HCT116 (cell line): Measurements from ENCODE around the gene C6orf47.

Source experiments
- CBX3 ChIP-seq: IDR thresholded peaks from 2 replicates; pipeline ENCODE4 v1.6.1; 2012; ENCODE audit warnings: low read depth
- EZH2 ChIP-seq: fragments of 200-600 bp; sonication (generic); IDR thresholded peaks from 2 replicates; pipeline ENCODE4 v1.6.1; 2017; ENCODE audit warnings: antibody characterized with exemption, mixed run types
- EZH2phosphoT487 ChIP-seq: fragments of 200-600 bp; IDR thresholded peaks from 2 replicates; pipeline ENCODE4 v1.6.1; 2018; ENCODE audit warnings: antibody characterized with exemption, borderline replicate concordance
- JUND ChIP-seq: IDR thresholded peaks from 2 replicates; pipeline ENCODE4 v1.6.1; 2012
- POLR2A ChIP-seq: IDR thresholded peaks from 2 replicates; pipeline ENCODE4 v1.7.0; 2011; ENCODE audit warnings: borderline replicate concordance; ENCODE audit not compliant: insufficient read depth, insufficient read length; ENCODE audit errors: extremely low read depth
- RAD21 ChIP-seq: IDR thresholded peaks from 2 replicates; pipeline ENCODE4 v1.6.1; 2012; ENCODE audit warnings: low read depth, mild to moderate bottlenecking
- YY1 ChIP-seq: IDR thresholded peaks from 2 replicates; pipeline ENCODE4 v1.6.1; 2011; ENCODE audit warnings: low read length, low read depth, moderate library complexity, mild to moderate bottlenecking; ENCODE audit not compliant: insufficient replicate concordance; ENCODE audit errors: extremely low read depth
- ZNF274 ChIP-seq: fragments of 200-500 bp; sonication (Bioruptor generic); IDR thresholded peaks from 2 replicates; pipeline ENCODE4 v1.6.1; 2014; ENCODE audit warnings: mild to moderate bottlenecking, low read depth, low read length, inconsistent platforms
- TF ChIP-seq, protein P1 (sequence below), 3 experiments: fragments of 200-600 bp in 1 of 3; sonication (generic) in 1 of 3; IDR thresholded peaks in 2 of 3; conservative IDR thresholded peaks in 1 of 3; 2 replicates each; pipeline ENCODE4 v1.5.1; 2012 to 2017; ENCODE audit warnings: low read depth in 2 of 3, low read length in 2 of 3, antibody characterized with exemption in 1 of 3, borderline replicate concordance in 1 of 3, control low read depth in 1 of 3, mild to moderate bottlenecking in 1 of 3, mixed read lengths in 1 of 3, mixed run types in 1 of 3, moderate library complexity in 1 of 3; ENCODE audit not compliant: insufficient read depth in 1 of 3
- TF ChIP-seq, protein P2 (sequence below): IDR thresholded peaks from 2 replicates; pipeline ENCODE4 v1.6.1; 2012; ENCODE audit warnings: low read depth
- TF ChIP-seq, protein P3 (sequence below): IDR thresholded peaks from 2 replicates; pipeline ENCODE4 v1.6.1; 2011; ENCODE audit warnings: mild to moderate bottlenecking, low read length, moderate library complexity; ENCODE audit not compliant: insufficient replicate concordance; ENCODE audit errors: extremely low read depth

DNA sequence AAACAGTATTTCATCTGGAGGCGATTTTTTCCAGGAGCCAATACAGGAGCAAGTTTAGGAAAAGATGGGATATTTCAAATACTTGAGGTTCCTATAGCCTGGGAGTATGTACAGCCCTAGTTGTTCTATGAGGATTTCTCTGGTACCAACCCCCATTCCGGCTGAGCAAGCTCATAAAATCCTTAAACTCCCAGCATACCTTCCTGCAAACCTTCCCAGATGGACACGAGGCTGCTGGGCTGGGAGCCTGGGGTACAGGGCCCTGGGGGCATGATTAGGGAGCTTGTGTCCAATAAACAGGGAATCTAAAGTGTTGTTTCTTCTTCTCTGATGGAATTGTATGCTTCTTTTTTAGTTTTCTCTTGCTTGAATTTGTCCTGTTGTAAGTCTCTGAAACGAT, 38.6 kb downstream of the C6orf47 start:
- TF ChIP-seq, protein P1, sequence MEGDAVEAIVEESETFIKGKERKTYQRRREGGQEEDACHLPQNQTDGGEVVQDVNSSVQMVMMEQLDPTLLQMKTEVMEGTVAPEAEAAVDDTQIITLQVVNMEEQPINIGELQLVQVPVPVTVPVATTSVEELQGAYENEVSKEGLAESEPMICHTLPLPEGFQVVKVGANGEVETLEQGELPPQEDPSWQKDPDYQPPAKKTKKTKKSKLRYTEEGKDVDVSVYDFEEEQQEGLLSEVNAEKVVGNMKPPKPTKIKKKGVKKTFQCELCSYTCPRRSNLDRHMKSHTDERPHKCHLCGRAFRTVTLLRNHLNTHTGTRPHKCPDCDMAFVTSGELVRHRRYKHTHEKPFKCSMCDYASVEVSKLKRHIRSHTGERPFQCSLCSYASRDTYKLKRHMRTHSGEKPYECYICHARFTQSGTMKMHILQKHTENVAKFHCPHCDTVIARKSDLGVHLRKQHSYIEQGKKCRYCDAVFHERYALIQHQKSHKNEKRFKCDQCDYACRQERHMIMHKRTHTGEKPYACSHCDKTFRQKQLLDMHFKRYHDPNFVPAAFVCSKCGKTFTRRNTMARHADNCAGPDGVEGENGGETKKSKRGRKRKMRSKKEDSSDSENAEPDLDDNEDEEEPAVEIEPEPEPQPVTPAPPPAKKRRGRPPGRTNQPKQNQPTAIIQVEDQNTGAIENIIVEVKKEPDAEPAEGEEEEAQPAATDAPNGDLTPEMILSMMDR (IDR thresholded peaks at IDR 0.05 in 2 of 3, conservative IDR thresholded peaks at IDR 0.05 in 1 of 3; ENCODE audit: borderline replicate concordance in 1 of 3, insufficient read depth in 1 of 3, low read depth in 2 of 3, low read length in 2 of 3), result no peak
- TF ChIP-seq ZNF274 (no peak), EZH2phosphoT487 (no peak), CBX3 (no peak), EZH2 (no peak), POLR2A (no peak), YY1 (no peak), RAD21 (no peak), JUND (no peak; the same call in 1 of the 2 replicates)
- TF ChIP-seq, protein P2, sequence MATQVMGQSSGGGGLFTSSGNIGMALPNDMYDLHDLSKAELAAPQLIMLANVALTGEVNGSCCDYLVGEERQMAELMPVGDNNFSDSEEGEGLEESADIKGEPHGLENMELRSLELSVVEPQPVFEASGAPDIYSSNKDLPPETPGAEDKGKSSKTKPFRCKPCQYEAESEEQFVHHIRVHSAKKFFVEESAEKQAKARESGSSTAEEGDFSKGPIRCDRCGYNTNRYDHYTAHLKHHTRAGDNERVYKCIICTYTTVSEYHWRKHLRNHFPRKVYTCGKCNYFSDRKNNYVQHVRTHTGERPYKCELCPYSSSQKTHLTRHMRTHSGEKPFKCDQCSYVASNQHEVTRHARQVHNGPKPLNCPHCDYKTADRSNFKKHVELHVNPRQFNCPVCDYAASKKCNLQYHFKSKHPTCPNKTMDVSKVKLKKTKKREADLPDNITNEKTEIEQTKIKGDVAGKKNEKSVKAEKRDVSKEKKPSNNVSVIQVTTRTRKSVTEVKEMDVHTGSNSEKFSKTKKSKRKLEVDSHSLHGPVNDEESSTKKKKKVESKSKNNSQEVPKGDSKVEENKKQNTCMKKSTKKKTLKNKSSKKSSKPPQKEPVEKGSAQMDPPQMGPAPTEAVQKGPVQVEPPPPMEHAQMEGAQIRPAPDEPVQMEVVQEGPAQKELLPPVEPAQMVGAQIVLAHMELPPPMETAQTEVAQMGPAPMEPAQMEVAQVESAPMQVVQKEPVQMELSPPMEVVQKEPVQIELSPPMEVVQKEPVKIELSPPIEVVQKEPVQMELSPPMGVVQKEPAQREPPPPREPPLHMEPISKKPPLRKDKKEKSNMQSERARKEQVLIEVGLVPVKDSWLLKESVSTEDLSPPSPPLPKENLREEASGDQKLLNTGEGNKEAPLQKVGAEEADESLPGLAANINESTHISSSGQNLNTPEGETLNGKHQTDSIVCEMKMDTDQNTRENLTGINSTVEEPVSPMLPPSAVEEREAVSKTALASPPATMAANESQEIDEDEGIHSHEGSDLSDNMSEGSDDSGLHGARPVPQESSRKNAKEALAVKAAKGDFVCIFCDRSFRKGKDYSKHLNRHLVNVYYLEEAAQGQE, result no peak
- TF ChIP-seq, protein P3, sequence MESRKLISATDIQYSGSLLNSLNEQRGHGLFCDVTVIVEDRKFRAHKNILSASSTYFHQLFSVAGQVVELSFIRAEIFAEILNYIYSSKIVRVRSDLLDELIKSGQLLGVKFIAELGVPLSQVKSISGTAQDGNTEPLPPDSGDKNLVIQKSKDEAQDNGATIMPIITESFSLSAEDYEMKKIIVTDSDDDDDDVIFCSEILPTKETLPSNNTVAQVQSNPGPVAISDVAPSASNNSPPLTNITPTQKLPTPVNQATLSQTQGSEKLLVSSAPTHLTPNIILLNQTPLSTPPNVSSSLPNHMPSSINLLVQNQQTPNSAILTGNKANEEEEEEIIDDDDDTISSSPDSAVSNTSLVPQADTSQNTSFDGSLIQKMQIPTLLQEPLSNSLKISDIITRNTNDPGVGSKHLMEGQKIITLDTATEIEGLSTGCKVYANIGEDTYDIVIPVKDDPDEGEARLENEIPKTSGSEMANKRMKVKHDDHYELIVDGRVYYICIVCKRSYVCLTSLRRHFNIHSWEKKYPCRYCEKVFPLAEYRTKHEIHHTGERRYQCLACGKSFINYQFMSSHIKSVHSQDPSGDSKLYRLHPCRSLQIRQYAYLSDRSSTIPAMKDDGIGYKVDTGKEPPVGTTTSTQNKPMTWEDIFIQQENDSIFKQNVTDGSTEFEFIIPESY, result no peak
